Iris pigment epithelial cell (primary cell): ENCODE measurements around the gene NEUROG1.

ENCODE experiments used
- DNase-seq: peaks from one replicate; pipeline ENCODE4 v3.0.0-alpha.2; 2011; ENCODE audit warnings: low read depth

The NEUROG1 gene, protein sequence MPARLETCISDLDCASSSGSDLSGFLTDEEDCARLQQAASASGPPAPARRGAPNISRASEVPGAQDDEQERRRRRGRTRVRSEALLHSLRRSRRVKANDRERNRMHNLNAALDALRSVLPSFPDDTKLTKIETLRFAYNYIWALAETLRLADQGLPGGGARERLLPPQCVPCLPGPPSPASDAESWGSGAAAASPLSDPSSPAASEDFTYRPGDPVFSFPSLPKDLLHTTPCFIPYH

DNA sequence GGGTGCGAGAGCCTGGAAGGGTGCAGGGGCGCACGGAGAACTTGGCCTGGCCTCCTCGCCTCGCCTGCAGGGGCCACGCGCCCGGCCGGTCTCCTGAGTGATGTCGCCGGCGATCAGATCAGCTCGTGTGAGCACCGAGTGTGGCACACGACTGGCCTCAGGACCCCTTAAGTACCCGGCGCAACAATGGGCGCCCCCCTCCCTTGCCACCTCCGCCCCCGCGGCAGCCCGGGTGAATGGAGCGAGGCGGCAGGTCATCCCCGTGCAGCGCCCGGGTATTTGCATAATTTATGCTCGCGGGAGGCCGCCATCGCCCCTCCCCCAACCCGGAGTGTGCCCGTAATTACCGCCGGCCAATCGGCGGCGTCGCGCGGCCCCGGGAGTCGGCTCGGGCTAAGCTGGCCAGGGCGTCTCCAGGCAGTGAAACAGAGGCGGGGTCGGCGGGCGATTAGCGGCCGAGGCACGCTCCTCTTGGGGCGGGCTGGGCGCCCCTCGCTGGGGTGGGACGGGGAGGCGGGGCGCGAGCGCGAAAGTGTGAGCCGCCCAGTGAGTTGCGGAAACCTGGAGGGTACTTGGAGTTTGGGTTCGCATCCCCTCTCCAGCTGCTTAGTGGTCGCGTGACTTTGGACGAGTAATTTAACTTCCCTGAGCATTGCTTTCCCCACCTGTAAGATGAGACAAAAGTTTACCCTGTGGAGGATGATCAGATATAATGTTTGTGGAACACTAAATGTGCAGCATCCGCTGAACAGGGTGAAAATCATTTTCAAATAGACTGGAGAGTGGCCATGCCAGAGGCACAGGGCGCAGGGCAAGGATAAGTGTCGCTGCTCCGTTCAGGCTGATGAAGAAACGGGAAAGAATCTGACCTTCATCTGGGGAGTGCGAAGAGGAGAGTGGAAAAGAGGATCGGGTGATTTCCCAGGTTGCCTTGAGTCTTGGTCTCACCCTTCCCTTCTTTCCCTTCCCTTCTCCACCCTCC is at the start of gene NEUROG1:
Gene NEUROG1, minus strand, starts transcription at position 145 of the 982 bp plus-strand sequence. CDS start 274 bp downstream, outside the sequence.
- DNase-seq, result no peak

DNA sequence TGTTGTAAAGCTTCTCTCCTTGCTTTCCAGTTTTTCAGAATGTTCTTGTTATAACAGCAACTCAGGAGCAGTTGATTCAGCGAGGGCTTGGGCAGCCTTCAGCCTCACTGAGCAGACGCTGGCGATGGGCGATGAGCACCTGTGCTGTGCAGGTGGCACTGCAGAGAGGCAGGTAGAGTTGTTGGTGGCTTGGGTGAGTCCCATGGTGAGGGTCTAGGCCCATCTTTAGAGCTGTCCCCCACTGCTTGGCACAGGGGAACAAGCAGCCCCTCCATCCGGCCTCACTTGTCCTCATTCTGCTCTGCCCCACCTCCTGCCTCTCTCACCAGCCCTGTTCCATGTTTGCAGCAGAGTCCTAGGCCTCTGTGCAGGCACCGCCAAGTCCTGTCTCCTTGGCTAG is 49.2 kb upstream of the NEUROG1 start:
- no peak for DNase-seq

DNA sequence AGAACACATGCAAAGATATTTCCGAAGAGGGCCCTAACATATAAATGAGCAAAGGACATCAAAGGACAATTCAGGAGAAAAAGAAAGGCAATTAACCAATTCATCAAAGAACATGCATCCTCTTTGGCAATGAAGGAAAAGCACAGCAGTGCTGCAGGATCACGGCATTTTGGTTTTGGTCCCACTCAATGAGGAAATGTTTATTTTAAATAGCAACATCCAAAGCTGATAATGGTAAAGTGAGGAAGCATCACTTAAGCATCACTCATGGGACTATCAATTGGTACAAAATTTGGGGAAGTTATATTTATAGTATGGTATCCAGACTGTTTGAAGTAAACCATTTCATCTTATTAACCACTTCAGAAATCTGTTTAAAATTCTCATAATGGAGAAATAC is 48.5 kb upstream of the NEUROG1 start:
- DNase-seq, result no peak

DNA sequence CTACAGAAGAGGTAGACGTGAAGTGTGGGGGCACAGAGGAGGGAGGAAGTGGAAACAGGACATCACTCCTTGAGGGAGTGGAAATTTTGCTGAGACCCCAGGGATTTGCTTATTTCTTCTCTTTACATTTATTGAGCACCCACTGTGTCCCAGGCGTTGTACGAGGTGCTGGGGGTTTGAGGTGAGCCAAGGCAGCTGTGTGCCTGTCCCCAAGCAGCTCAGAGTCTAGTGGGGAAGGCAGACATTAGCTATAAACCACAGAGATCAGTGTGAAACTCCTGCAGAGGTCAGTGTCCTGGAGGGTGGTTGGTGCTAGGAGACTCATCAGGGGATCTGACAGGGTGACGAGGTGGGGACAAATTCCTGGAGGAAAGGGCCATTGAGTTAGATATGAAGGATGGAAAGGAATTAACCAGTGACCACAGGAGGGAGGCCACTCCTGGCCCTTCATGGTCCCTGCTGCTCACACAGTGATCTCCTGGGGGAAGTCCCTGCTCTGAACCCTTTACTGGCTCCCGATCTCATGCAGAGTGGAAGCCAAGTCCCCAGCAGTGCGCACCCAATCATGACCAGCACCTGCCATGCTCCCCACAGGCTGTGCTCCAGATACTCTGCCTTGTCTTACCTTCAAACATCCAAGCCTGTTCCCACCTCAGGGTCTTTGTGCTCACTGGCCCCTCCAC is 46.5 kb upstream of the NEUROG1 start:
- no peak for DNase-seq

DNA sequence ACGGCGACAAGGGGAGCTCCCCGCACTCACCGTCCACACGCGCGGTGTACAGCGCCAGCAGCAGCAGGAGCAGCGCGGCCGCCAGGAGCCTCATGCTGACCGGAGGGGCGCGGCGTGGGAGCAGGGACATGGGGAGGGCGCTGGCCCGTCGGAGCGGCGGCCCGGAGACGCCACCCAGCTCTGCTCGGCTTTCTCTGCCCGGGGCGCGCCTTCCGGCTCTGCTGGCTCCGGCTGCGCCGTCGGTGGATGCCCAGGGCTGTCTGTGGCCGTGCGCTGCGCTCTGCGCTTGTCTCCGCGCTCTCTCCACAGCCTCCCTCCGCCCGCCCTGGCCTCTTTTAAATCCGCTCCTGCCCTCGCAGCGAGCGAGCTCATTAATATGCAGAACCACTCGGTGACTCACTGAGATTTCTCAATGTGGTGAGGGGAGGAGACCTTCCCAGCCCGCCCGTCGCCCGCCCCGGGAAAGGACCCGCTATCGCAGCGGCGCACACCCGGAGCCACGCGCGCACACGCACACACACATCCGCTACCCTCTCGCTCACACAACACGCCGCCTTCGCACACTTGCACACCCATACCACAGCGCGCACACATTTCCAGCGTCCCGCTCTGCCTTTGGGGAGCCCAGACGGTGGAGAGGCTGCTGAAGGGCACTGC is 43.0 kb upstream of the NEUROG1 start, which contains the start of gene CXCL14:
Gene CXCL14, minus strand, starts transcription at position 307 of the 657 bp plus-strand sequence. Its CDS starts 213 bp downstream, at position 94.
- peak; percentile 82 for DNase-seq

DNA sequence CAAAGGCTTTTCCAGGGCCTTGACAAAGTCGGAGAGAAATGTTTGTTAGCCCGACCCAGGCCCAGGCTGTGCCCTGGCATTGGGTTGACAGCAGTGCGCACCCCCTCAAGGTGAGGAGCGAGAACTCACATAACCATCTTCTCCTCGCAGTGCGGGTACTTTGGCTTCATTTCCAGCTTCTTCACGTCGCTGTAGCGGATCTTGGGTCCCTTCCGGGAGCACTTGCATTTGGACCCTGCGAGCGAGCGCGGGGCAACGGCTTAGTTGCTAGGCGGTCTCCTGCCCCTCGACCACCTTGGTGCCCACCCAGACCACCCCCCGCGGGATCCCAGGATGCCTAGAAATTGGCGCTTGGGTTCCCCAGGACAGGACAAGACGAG is 42.5 kb upstream of the NEUROG1 start:
- no peak for DNase-seq

DNA sequence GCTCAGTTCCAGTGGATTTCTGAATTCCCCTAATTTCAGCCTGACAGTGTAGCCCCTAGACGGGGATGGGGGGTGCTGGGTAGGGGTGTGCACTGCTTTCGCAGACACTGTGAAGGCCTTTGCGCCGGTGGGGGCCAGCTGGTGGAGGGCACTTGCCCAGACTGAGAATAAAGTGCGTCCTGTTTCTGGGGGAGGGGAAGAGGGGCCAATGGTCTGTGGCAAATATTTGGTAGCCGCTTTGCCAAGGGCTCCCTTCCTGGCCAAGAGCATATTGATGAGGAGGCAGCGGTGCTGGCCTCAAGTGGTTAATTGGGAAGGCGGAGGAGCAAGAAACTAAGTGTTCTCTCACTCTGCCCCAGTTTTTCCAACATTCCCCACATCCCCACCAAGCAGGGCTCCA is 41.7 kb upstream of the NEUROG1 start:
- no peak for DNase-seq

DNA sequence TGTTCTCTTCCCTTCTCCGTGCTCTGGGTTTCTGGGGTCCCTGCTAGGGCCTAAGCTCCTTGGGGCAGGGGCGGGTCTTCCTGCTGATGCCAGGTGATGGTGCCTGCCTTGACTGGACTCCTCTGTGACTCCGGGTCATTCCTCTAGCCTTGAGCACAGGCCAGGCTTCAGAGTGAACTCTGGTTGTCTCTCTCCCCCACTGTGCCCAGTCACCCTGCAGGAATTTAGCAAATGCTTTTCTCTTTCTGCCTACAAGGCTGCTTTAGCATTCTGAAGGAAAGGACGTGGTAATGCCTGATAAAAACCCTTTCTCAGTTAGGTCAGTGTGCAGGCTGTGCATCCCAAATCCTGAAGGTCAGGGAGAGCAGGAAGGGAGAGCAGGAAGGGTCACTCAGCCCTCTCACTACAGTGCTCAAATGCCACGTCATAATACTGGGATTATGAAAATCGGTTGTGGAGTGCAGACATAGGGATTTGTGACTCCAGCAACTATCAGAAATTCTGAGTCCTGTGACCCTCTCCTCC is 40.4 kb upstream of the NEUROG1 start:
- peak; percentile 30 for DNase-seq

DNA sequence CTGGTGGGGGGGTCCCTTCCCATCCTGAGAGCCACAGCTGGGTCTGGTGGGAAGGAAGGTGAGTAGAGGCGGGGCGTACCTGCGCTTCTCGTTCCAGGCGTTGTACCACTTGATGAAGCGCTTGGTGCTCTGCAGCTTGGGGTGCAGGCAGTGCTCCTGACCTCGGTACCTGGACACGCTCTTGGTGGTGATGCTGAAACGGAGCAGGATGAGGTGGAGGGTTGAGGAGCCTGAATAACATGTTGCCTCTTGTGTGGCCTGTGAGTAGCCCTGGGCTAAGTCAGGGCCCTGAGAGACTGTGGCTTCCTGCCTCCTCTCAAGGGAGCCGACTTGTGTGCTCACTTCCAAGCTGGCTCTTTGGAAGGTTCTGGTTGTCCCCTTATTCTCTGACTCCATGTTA is 38.7 kb upstream of the NEUROG1 start:
- no peak for DNase-seq

DNA sequence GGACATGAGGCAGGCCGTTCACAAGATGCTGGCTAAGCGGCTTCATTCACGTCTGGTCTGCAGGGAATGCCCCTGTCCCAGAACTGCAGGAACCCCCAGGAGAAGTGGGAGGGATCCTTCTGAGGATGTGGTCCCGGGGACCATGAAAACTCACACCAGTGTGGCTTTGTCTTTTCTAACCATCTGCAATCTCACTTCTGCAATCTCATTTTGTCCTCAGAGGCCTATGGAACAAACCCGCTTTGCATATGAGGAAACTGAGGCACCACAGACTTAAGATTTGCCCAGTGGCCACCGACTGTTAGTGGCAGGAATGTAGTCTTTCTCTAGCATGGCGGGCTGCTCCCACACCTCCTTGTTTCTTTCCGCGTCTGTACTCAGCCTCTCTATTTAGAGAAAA is 36.1 kb upstream of the NEUROG1 start:
- no peak for DNase-seq

DNA sequence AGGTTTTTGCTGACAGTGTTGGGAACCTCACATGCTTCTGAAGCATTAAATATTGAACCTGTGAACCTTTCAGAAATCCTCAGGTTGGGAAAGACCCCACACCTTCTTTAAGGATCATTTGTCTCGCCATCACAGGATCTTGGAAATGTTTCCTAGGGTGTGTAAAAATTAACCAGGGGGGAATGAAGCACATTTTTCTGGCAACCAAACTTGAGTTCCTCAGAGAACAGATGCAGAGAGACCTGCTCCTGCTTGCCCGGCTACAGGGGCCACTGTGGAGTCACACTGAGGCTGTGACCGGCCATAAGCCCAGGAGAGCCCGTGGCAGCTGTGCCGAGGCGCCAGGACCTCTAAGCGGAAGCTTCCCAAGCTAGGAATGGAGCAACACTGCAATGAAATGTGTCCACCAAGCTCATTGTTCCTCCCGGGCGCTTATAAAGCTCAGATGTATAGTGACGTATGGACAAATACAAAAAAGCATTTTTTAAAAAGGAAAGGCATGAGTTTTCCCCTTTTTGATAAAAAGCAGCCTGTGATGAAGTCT is 35.4 kb upstream of the NEUROG1 start:
- no peak for DNase-seq

DNA sequence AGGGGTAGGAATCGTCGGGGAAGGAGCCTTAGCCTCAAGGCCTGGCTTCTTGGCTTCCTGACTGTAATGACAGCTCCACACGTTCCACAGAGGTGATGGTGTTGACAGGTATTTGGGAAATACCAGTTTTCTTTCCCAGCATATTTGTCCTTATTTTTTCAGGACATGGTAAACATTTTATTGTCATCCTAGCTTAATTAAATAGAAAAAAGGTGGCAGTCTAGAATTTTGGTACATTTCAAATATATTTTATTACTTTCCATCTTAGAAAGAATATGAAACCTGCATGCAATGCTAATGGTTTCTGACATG is 34.6 kb upstream of the NEUROG1 start:
- DNase-seq, result no peak

DNA sequence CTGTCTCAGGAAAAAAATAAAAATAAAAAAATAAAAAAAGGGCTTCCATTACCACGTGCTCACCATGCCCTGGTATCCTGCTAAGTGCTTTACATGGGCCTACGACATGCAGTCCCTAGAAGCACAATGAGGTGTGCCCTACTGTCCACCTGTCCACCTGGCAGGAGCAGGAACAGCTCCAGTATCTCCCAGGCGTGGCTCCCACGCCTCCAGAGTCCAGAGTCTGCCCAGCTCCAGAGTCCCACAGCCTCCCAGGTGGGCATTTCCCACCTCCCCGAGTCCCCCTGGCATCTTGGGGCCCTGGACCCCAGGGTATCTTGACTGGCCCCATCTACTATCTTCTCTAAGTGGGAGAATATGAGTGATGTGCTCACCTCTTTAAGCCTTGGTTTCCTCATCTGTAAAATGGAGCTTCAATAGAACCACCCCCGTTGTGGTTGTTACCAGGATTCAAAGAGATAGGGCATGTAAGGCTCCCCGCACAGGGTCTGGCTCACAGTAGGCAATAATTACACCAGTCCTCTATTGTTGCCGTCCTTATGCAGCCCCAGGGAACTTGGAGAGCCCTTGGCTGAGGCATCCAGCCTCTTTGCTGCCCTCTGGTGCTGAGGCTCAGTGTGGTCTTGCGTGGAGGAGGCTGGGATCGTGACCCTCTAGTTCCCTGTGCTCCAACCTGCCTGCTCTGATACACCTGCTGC is 34.1 kb upstream of the NEUROG1 start:
- peak; percentile 59 for DNase-seq

DNA sequence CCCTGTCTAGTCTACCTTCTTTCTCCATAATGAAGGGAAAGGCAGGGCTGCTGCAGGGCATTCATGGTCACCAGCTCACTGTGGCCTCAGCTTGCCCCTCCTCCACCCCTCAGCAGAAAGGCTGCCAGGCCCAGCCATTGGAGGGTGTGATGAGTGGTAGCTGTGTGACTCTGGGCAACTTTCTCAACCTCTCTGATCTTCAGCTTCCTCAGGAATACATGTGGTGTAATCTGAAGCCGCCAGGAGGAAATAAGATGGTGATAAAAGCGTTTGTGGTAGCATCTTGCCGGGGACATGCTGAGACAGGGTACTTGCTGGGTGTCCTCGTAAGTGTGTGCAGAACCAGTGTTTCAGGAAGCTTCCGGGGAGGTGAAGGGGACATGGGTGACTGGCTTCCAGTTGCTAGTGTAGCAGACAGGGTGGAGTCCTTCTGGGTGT is 33.2 kb upstream of the NEUROG1 start:
- DNase-seq, result no peak

DNA sequence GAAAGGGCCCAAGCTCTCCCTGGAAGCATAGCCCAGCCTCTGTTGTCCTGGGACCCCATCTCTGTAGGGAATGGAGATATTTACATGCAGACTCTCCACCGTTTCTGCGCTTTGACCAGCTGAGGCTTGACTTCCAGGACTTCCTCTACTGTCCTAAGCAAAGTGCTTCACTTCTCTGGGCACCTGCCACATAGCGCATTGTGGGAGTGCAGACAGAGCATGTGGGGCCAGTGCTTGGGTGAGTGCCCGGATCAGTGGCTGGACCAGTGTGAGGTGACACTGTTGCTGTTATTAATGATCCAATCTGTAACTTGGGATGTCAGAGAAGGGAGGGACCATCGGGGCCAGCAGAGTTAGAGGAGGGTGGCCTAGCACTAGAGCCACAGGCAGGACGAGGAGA is 32.5 kb upstream of the NEUROG1 start:
- no peak for DNase-seq

DNA sequence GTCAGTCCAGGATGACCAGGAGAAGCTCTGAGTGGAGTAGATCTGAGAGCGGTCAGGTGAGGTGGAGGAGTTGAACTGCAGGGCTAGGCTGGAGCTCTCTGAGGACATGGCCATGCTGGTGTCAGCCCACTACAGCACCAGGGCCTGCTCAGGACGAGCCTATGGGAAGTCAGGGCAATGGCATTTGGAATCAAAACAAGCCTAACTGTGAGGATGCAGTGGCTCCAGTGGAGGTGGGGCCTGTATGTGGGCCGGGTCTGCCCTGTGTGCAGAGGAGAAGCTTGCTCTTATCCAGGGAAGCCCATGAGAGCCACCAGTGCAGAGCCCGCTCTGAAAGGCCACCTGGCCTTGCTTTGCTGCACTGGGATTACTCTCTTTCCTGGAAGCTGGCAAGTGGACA is 31.9 kb upstream of the NEUROG1 start:
- DNase-seq, result no peak

DNA sequence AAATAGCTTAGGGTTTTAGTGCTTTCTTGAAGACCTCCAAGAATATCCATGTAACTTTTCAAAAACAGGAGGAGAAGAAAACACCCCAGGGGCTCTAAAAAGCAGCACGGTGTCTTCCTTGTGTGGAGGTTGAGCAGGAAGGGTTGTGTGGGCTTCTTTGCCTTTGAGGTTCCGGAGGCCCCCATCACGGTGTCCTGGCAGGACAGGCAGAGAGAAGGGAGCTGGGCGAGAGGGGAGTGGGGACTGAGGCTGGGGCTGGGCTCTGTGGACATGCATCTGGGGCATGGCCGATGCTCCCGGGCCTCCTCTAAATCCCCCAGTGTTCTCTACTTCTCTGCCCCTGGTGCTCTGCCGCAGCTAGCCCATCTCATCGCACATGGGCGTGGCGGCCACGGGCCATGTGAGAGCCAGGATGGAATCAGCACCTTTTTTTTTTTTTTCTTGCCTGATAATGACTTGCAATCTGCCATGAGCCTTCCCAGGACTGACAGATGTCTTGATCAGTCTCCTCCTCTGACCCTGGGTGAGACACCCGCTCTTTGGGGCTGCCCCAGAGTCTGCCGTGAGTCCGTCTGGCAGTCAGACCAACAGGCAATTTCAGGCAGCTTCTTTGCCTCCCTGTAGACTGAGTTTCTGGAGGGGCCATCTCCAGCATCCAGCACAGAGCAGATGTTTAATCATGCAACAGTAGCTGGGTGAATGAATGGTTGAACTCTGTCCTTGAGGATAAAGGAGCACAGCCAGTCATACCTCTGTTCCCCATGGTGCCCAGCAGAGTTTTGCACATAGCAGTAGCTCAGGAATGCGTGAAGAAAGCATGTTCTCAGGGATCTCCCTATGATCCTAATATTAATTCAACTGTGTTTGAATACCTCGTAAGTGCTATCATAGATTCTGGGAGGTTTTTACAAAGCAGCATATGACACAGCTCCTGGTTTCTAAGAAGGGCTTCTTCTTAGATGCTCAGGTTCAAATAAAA is 30.9 kb upstream of the NEUROG1 start:
- DNase-seq, result no peak

DNA sequence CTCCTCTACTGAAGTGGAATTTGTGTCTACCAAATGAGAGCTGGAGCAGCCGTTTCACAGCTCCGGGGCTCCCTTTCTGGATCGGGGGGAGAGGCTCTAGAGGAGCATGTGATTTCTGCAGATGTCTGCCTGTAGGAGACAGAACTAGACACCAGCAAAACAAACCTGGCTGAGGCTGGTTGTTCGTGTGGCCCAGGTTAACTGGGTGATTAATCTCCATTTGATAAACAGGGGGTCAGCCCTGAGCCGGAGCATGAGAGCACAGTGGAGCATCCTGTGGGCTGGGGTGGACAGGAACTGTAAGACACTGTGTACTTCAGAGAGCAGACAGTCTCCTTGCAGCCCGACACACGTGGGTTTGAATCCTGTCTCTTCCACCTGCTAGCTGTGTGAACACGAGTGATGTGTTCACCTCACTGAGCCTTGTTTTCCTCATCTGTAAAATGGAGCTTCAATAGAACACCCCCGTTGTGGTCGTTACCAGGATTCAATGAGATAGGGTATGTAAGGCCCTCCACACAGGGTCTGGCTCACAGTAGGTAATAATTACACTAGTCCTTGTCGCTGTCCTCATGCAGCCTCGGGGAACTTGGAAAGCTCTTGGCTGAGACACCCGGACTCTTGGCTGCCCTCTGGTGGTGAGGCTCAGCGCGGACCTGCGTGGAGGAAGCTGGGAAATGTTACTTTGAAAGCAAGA is 30.1 kb upstream of the NEUROG1 start:
- DNase-seq, result peak; percentile 44

DNA sequence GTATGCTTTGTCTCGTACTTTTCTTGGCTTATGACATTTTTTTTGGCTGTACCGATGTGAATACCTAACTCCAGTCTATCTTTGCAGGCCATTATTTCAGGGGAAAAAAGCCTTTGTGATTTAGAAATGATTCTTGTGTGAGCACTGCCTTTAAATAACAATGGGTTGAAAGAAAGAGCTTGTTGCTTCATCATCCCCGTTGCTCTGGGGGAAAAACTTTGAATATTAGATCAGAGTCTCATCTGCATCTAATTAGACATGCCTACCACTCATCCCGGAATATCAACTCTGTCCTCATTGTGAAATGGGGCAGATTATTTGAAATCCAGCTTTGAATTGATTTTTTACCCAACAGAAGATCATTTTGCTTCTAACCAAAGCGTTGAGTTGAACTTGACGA is 29.5 kb upstream of the NEUROG1 start:
- DNase-seq, result no peak
